ENCODE data around the gene PPM1D. TPM values are rescaled to one million over a fixed set of nuclear protein-coding genes. Genes with fewer than 3 reads are reported as not detected.

Gene PPM1D
- polyA plus RNA-seq, 2 of the 4 experiments (the other 2 are of a cell fraction) = 10.5 to 13.5 TPM

DNA sequence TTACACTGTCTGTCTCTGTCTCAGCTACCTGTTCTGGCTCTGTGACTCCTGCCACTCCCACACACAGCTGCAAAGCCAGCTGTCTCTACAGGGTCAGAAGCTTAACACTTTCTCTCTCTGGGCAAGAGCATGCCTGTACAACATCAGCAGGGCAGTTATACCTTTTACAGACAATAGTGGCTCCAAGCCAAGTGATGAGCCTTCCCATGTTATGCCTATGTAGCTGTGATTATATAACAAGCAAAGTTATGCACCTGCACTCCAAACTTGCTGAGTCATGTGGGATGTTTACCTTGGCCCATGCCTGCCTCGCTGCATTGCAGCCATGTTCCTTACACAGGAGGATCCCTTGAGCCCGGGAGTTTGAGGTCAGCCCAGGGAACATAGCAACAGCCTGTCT, 42.2 kb upstream of the PPM1D start:
- no peak for FAIRE-seq
- POLR2A ChIA-PET = interaction anchor here (0.7 kb wide), 1 partner anchor 31 kb away, joined by 3 read pairs; the partner anchor contains the start of gene APPBP2

DNA sequence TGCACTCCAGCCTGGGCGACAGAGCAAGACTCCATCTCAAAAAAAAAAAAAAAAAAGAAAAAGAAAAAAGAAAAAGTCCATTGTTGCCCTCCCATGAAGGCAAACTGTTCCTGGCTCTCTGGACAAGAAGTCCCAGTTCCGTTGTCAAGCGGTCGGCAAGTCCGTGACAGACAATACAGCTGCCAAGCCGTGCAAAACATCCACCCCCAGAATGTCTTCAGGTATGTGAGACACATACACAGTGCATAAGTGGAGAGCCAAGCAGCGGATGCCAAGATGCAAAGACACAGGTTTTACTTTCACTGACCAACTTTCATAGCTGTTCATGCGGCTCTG, 40.4 kb upstream of the PPM1D start:
- ChIA-PET POLR2A (no interaction called here), CTCF (interaction anchor here (1.0 to 2.9 kb wide), 3 partner anchors 10 to 79 kb away, joined by 3 to 9 read pairs (median 6); no protein-coding TSS in a partner anchor)
- TF ChIP-seq SREBF2 (IDR thresholded peaks at IDR 0.05) (no peak), CEBPB (IDR thresholded peaks at IDR 0.05) (no peak), CHD4 (IDR thresholded peaks at IDR 0.05; ENCODE audit: borderline replicate concordance) (no peak), MAFK (IDR thresholded peaks at IDR 0.05; ENCODE audit: partially characterized antibody) (no peak), KDM5A (IDR thresholded peaks at IDR 0.05) (no peak), HEYL (CRISPR knock-in tag; IDR thresholded peaks at IDR 0.05) (no peak), EHMT2 (IDR thresholded peaks at IDR 0.05; ENCODE audit: low read depth) (no peak), MYC (IDR thresholded peaks at IDR 0.05; ENCODE audit: borderline replicate concordance, low read length) (no peak), RAD21 (conservative IDR thresholded peaks at IDR 0.05 in 1 of 2, IDR thresholded peaks at IDR 0.05 in 1 of 2) (no peak)
- TF ChIP-seq, protein P1, sequence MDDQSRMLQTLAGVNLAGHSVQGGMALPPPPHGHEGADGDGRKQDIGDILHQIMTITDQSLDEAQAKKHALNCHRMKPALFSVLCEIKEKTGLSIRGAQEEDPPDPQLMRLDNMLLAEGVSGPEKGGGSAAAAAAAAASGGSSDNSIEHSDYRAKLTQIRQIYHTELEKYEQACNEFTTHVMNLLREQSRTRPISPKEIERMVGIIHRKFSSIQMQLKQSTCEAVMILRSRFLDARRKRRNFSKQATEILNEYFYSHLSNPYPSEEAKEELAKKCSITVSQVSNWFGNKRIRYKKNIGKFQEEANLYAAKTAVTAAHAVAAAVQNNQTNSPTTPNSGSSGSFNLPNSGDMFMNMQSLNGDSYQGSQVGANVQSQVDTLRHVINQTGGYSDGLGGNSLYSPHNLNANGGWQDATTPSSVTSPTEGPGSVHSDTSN (IDR thresholded peaks at IDR 0.05) = no peak
- no peak overlapping the region for H3K4me2 ChIP-seq
- no peak overlapping the region for H3K4me3 ChIP-seq
- no peak overlapping the region for H3K27ac ChIP-seq
- peaks cover 12% of the 10 kb centered on the region for H3K9me3 ChIP-seq
- FAIRE-seq = no peak
- H3K4me1 ChIP-seq = 0 out of 3 replicates have a peak, but pooled peaks cover 4% of the 10 kb centered on the region
- DNase-seq (ENCODE audit: low read depth in 1 of 2, low spot score in 1 of 2) = no peak
- ATAC-seq = no peak; a peak in 1 of 6 replicates
- WGBS (ENCODE audit: missing lambda C conversion rate) = 85% methylated on average over 8 of the region's 8 CpGs

More for the DNA sequence above, 42.2 kb upstream of the PPM1D start:
- DNase-seq (ENCODE audit: low read depth in 1 of 2, low spot score in 1 of 2) = peak in 1 of 2 experiments; percentile 39
- no peak overlapping the region for H3K27ac ChIP-seq
- CTCF ChIA-PET = interaction anchor here (0.7 to 2.6 kb wide), 4 partner anchors 12 to 141 kb away, joined by 3 to 14 read pairs (median 8); no protein-coding TSS in a partner anchor
- WGBS (ENCODE audit: missing lambda C conversion rate) = 17% methylated on average over 2 of the region's 2 CpGs
- no peak overlapping the region for H3K4me3 ChIP-seq
- peaks cover 19% of the 10 kb centered on the region for H3K9me3 ChIP-seq
- ATAC-seq = no peak
- no peaks in the 10 kb centered on the region for H3K4me1 ChIP-seq
- no peak overlapping the region for H3K4me2 ChIP-seq
- TF ChIP-seq GATA3 (IDR thresholded peaks at IDR 0.05; ENCODE audit: borderline replicate concordance) (no peak), FOSL2 (IDR thresholded peaks at IDR 0.05) (no peak), FOSL2 (CRISPR knock-in tag; IDR thresholded peaks at IDR 0.05) (no peak), ZFP36 (IDR thresholded peaks at IDR 0.05; ENCODE audit: borderline replicate concordance, partially characterized antibody) (peak; percentile 19), NFE2L2 (conservative IDR thresholded peaks at IDR 0.05; ENCODE audit: low read length) (peak; percentile 67), EP300 (IDR thresholded peaks at IDR 0.05) (no peak), MAFK (IDR thresholded peaks at IDR 0.05; ENCODE audit: partially characterized antibody) (peak; percentile 75), CBX2 (IDR thresholded peaks at IDR 0.05; ENCODE audit: borderline replicate concordance, low read depth) (no peak)
- TF ChIP-seq, protein P2, sequence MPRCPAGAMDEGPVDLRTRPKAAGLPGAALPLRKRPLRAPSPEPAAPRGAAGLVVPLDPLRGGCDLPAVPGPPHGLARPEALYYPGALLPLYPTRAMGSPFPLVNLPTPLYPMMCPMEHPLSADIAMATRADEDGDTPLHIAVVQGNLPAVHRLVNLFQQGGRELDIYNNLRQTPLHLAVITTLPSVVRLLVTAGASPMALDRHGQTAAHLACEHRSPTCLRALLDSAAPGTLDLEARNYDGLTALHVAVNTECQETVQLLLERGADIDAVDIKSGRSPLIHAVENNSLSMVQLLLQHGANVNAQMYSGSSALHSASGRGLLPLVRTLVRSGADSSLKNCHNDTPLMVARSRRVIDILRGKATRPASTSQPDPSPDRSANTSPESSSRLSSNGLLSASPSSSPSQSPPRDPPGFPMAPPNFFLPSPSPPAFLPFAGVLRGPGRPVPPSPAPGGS (IDR thresholded peaks at IDR 0.05) = no peak

DNA sequence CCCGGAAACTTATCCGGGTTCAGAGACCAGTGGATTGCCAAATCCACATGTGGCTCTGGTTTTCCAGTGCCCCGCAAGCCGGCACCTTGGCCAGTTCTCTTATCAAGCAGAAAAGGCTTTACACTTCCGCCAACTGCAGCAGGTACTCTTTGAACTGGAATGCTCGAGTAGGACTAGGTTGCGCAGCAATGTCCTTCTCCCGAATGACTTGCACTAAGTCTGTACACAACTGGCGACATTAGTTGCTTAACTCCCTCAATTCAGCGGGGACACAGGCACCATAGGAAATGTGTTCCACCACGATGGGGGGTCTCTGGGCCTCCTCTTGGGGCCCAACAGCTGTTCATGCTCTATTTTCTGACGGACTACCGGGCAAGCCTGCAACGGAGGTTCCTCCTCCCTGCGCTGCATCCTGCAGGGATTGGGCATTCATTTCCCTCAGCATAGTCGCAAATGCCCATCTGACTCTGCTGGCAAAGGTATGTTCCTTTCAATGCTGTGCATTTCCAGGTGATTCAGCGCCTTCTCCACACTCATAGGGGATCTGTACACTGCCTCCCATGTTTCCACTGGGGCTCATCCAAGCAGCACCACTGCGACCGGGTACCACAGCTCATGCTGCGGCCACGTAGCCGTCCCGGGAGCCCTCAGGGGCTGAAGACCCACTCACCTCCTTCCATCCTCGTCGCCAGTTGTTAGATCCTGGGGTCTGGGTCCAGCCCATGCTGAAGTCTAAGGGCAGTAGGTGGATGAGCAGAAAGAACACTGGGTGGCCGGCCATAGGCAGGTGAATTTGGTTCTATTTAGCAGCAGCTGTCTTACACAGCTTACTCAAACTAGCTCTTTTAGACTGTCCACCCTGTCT, 39.8 kb upstream of the PPM1D start:
- Histone ChIP-seq H3K4me1 (0 out of 3 replicates have a peak, but pooled peaks cover 4% of the 10 kb centered on the region), H3K4me3 (no peak overlapping the region), H3K4me2 (no peak overlapping the region), H3K9me3 (peaks cover 12% of the 10 kb centered on the region), H3K27ac (no peak overlapping the region)
- no peak for TF ChIP-seq SMC3 (IDR thresholded peaks at IDR 0.05)
- TF ChIP-seq, protein P2 (IDR thresholded peaks at IDR 0.05) = no peak
- ATAC-seq (peak; percentile 19 to 47; a peak in 3 of 6 replicates), FAIRE-seq (no peak), DNase-seq (ENCODE audit: low read depth in 1 of 2, low spot score in 1 of 2) (no peak)
- POLR2A ChIA-PET = no interaction called here
- CTCF ChIA-PET = interaction anchor here (0.7 to 3.0 kb wide), 5 partner anchors 9 to 78 kb away, joined by 3 to 9 read pairs (median 6); no protein-coding TSS in a partner anchor
- 84% methylated on average over 25 of the region's 26 CpGs for WGBS (ENCODE audit: missing lambda C conversion rate)

All from A549 (cell line).